Measurements from ENCODE around the gene ARHGEF9.

The ARHGEF9 gene

GRCh38 chrX:63738696-63739095 is 46.3 kb downstream of the ARHGEF9 start:
- DNase-seq (ENCODE audit: low read depth) = no peak
- no peak for TF ChIP-seq CTCF (conservative IDR thresholded peaks at IDR 0.05; ENCODE audit: low read depth, low read length)
- no peak overlapping the region for H3K4me3 ChIP-seq (ENCODE audit: low read depth, low read length)

- no peak for TF ChIP-seq CTCF (conservative IDR thresholded peaks at IDR 0.05; ENCODE audit: low read depth, low read length)
- H3K4me3 ChIP-seq (ENCODE audit: low read depth, low read length) = no peak overlapping the region
Measured at GRCh38 chrX:63737131-63737921, 47.7 kb downstream of the ARHGEF9 start.

GRCh38 chrX:63735882-63736281 is 49.1 kb downstream of the ARHGEF9 start:
- TF ChIP-seq CTCF (conservative IDR thresholded peaks at IDR 0.05; ENCODE audit: low read depth, low read length) = no peak
- no peak overlapping the region for H3K4me3 ChIP-seq (ENCODE audit: low read depth, low read length)
- DNase-seq (ENCODE audit: low read depth) = no peak

More at GRCh38 chrX:63737131-63737921, 47.7 kb downstream of the ARHGEF9 start:
- no peak for DNase-seq (ENCODE audit: low read depth)

- no peak for TF ChIP-seq CTCF (conservative IDR thresholded peaks at IDR 0.05; ENCODE audit: low read depth, low read length)
- no peak overlapping the region for H3K4me3 ChIP-seq (ENCODE audit: low read depth, low read length)
- DNase-seq (ENCODE audit: low read depth) = no peak
Measured at GRCh38 chrX:63720293-63720692, 64.7 kb downstream of the ARHGEF9 start.

GRCh38 chrX:63719633-63720032 is 65.4 kb downstream of the ARHGEF9 start:
- no peak for DNase-seq (ENCODE audit: low read depth)
- H3K4me3 ChIP-seq (ENCODE audit: low read depth, low read length) = no peak overlapping the region
- no peak for TF ChIP-seq CTCF (conservative IDR thresholded peaks at IDR 0.05; ENCODE audit: low read depth, low read length)

- no peak for TF ChIP-seq CTCF (conservative IDR thresholded peaks at IDR 0.05; ENCODE audit: low read depth, low read length)
- H3K4me3 ChIP-seq (ENCODE audit: low read depth, low read length) = no peak overlapping the region
- no peak for DNase-seq (ENCODE audit: low read depth)
Measured at GRCh38 chrX:63718010-63718694, 66.9 kb downstream of the ARHGEF9 start.

Data from choroid plexus epithelial cell (primary cell).